ENCODE data around the gene PPP1R16B.

GRCh38 chr20:38970302-38970701 lies 164.8 kb downstream of the PPP1R16B start:
- TF ChIP-seq CTCF (IDR thresholded peaks at IDR 0.05; ENCODE audit: poor library complexity, severe bottlenecking) (no peak), POLR2AphosphoS5 (IDR thresholded peaks at IDR 0.05) (no peak), EZH2 (IDR thresholded peaks at IDR 0.05; ENCODE audit: borderline replicate concordance, insufficient read depth, low read length, poor library complexity, severe bottlenecking) (no peak), EP300 (conservative IDR thresholded peaks at IDR 0.05; ENCODE audit: poor library complexity, severe bottlenecking) (no peak), MXI1 (conservative IDR thresholded peaks at IDR 0.05; ENCODE audit: poor library complexity, severe bottlenecking) (no peak), RAD21 (conservative IDR thresholded peaks at IDR 0.05) (no peak), SMC3 (conservative IDR thresholded peaks at IDR 0.05; ENCODE audit: poor library complexity) (no peak)
